ENCODE measurements around the gene FOXK1. TPM values are rescaled to one million over a fixed set of nuclear protein-coding genes. Genes with fewer than 3 reads are reported as not detected.
"Not testable (repeated sequence)": the region's sequence is repeated elsewhere in the genome, so short reads cannot be mapped to it uniquely, and the experiment has no call there.

Gene FOXK1
- total RNA-seq, 1 experiment from 2014 or later, result 20.8 TPM

DNA sequence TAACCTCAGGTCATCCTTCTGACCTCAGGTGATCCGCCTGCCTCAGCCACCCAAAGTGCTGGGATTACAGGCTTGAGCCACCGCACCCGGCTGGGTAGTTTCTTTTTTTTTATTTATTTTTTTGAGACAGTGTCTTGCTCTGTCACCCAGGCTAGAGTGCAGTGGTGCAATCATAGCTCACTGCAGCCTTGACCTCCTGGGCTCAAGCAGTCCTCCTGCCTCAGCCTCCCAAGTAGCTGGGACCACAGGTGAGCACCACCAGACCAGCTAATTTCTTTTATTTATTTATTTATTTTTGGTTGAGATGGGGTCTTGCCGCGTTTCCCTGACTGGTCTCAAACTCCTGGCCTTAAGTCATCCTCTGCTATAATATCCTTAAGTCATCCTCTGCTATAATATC is 10.5 kb downstream of the FOXK1 start:
- DNase-seq (ENCODE audit: low spot score); in situ Hi-C loops (cut with HindIII; ENCODE audit: low sequenced_read_pairs): not testable (repeated sequence)

DNA sequence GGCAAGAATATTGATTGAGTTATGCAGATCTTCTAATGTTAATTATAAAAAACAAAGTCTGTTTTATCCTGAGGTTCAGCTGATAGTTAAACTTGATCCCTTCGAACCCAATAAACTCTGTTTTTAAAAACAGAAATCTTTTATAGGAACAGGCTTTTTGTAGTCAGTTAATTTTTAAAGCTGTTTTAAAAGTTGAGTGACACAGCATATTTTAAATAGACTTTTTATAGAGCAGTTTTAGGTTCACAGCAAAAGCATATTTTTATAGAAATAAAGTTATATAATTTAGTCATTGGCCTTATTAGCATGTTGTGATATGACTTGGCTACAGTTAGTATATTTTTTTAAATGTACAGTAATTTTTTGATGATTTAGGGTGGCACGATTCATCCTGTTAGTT is 11.1 kb downstream of the FOXK1 start:
- DNase-seq (ENCODE audit: low spot score), result no peak
- in situ Hi-C loops (cut with HindIII; ENCODE audit: low sequenced_read_pairs), result no loop called here

- in situ Hi-C loops (cut with HindIII; ENCODE audit: low sequenced_read_pairs), result no loop called here
Measured at GRCh38 chr7:4693749-4694148, 11.7 kb downstream of the FOXK1 start.

GRCh38 chr7:4694305-4694704 is 12.2 kb downstream of the FOXK1 start:
- in situ Hi-C loops (cut with HindIII; ENCODE audit: low sequenced_read_pairs), result no loop called here
- DNase-seq (ENCODE audit: low spot score), result no peak

More at GRCh38 chr7:4693749-4694148, 11.7 kb downstream of the FOXK1 start:
- DNase-seq (ENCODE audit: low spot score), result no peak

DNA sequence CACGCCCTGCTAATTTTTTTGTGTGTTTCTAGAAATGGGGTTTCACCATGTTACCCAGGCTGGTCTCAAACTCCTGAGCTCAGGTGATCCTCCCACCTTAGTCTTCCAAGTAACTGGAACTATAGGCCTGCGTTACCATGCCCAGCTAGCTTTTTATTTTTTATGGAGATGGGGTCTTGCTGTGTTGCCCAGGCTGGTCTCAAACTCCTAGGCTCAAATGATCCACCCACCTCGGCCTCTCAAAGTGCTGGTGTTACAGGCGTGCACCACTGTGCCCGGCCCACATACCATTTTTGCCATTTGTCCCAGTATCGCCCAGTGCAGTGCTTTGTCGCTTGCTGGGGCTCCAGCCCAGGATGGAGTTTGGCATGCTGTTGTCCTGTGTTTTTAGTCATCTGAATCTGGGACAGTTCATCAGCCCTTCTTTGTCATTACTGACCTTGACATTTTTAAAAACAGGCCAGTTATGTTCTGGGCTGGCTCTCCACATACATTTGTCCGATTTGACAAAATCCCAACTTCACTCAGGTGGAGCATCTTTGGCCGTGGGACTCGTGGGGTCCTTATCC is 16.7 kb downstream of the FOXK1 start:
- no peak for DNase-seq (ENCODE audit: low spot score)
- in situ Hi-C loops (cut with HindIII; ENCODE audit: low sequenced_read_pairs), result no loop called here

GRCh38 chr7:4699841-4700240 is 17.7 kb downstream of the FOXK1 start:
- DNase-seq (ENCODE audit: low spot score), result no peak
- in situ Hi-C loops (cut with HindIII; ENCODE audit: low sequenced_read_pairs), result no loop called here

DNA sequence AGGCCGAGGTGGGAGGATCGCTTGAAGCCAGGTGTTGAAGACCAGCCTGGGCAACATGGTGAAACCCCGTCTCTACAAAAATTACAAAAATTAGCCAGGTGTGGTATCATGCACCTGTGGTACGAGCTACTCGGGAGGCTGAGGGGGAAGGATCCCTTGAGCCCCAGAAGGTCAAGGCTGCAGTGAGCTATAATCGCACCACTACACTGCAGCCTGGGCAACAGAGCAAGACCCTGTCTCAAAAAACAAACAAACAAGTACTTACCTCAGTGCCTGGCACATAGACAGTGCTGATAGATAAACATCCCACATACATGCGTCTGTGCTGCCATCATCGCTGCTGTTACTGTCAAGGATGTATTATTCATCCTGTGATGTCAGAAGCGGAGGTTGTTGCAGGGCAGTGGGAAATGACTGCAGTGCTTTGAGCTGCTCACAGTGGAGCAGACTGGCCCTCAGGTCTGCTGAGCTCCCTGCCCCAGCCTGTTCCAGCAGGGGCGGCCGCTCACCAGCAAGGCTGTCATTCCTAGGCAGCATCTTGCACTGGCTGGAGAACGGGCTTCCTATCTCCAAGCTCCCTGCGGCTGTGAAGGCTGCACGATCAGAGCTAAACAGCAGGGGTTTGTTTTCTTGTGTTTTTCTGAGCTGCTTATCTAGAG is 18.6 kb downstream of the FOXK1 start:
- in situ Hi-C loops (cut with HindIII; ENCODE audit: low sequenced_read_pairs), result no loop called here
- no peak for DNase-seq (ENCODE audit: low spot score)

GRCh38 chr7:4702961-4703512 is 20.9 kb downstream of the FOXK1 start:
- no peak for DNase-seq (ENCODE audit: low spot score)
- in situ Hi-C loops (cut with HindIII; ENCODE audit: low sequenced_read_pairs), result no loop called here

GRCh38 chr7:4703532-4703931 is 21.4 kb downstream of the FOXK1 start:
- in situ Hi-C loops (cut with HindIII; ENCODE audit: low sequenced_read_pairs), result no loop called here
- no peak for DNase-seq (ENCODE audit: low spot score)

DNA sequence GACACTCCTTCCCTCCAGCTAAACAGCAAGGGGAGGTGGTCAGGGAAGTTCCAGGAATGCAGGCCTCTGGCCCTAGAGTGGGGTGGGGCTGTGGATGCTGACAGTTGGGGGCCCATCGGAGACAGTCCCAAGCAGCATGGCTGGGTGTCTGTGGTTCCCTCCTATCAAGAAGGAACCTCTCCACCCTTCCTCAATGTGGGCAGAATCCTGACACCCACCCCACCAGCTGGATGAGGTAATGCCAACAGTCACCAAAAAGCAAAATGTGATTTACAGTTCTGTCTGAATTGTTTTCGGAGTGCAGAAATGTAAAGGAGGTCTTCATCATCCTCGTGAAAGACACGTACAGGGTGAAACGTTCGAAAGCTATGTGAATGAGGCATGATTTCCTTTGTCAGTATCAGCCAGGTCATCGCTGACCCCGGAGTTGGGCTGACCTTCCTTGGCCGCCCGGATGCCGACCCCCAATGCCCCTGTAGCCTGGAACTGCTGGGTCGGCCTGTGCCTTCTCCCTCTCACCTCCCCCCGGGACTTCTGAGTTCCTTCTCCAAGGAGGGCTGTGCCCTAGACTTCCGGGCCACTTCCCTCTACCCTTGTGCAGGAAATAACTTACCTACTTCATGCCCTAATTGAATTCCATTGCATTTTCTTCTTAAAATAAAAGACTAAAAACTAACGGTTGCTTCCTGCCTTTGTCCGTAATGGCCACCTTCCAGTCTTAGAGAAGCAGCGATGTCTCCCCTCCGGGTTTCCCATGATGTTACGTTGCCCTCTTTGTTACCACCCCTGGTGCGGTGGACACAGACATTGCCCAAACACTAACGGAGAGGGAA is 24.5 kb downstream of the FOXK1 start:
- in situ Hi-C loops (cut with HindIII; ENCODE audit: low sequenced_read_pairs), result no loop called here
- DNase-seq (ENCODE audit: low spot score), result no peak

DNA sequence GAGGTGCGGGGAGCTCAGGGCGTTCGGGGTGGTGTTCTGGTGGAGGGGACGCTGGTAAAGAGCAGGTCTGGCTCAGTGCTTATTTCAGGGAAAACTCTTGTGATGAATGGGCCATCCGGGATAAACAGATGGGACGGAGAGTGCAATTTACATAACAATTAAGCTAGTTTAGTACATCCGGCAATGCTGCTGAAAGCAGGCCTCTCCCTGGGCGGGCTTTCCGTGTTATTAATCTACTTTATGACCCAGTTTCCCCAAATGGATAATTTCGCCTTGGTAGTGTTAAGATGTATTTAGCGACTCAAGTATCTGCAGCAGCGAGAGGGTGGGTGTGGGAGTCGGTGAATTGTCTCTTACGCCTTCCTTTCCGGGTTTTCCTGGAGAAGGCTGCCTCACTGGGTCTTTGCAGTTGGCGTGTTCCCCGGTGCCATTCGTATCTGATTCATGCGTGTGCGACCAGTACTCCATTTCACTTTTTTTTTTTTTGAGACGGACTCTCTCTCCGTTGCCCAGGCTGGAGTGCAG is 25.2 kb downstream of the FOXK1 start:
- in situ Hi-C loops (cut with HindIII; ENCODE audit: low sequenced_read_pairs), result no loop called here
- DNase-seq (ENCODE audit: low spot score), result peak; percentile 62

- in situ Hi-C loops (cut with HindIII; ENCODE audit: low sequenced_read_pairs), result no loop called here
- no peak for DNase-seq (ENCODE audit: low spot score)
Measured at GRCh38 chr7:4707980-4708411, 25.9 kb downstream of the FOXK1 start.

DNA sequence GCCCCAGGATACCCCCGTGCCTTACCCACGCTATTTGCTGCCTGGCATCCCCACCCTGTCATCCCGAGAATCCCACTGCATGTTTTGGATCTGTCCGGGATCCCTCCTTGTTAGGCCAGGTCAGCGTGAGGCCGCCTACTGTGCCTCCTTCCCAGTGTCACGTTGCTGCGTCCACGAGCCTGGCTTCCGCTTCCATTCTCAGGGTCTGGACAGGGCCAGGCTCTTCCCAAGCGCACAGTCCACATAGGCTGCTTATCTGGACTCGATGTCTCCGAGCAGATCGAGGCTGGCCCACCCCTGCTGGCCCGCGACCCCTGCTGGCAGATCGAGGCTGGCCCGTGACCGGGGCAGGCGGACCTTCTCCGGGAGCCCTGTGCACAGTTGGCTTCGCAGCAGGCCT is 27.1 kb downstream of the FOXK1 start:
- DNase-seq (ENCODE audit: low spot score), result no peak
- in situ Hi-C loops (cut with HindIII; ENCODE audit: low sequenced_read_pairs), result no loop called here

GRCh38 chr7:4711093-4711492 is 29.0 kb downstream of the FOXK1 start:
- in situ Hi-C loops (cut with HindIII; ENCODE audit: low sequenced_read_pairs), result no loop called here

DNA sequence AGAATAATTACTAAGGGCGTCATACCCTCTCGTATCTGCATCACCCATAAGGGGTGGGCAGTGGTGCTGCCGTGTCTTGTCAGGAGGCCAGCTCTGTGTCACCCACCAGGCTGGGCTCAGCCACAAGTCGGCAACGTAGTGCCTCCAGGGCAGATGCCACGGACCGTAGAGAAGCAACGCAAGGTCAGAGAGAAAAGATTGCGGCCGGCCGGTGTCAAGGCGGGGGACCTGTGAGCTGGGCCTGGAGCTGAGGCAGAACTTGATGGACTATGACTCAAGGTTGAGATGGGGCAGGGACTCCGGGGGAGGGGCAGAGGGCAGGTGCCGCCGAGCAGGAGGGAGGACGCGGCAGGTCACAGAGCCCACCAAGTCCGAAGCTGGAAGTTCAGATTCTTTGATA is 29.5 kb downstream of the FOXK1 start:
- no peak for DNase-seq (ENCODE audit: low spot score)

More at GRCh38 chr7:4711093-4711492, 29.0 kb downstream of the FOXK1 start:
- no peak for DNase-seq (ENCODE audit: low spot score)

DNA sequence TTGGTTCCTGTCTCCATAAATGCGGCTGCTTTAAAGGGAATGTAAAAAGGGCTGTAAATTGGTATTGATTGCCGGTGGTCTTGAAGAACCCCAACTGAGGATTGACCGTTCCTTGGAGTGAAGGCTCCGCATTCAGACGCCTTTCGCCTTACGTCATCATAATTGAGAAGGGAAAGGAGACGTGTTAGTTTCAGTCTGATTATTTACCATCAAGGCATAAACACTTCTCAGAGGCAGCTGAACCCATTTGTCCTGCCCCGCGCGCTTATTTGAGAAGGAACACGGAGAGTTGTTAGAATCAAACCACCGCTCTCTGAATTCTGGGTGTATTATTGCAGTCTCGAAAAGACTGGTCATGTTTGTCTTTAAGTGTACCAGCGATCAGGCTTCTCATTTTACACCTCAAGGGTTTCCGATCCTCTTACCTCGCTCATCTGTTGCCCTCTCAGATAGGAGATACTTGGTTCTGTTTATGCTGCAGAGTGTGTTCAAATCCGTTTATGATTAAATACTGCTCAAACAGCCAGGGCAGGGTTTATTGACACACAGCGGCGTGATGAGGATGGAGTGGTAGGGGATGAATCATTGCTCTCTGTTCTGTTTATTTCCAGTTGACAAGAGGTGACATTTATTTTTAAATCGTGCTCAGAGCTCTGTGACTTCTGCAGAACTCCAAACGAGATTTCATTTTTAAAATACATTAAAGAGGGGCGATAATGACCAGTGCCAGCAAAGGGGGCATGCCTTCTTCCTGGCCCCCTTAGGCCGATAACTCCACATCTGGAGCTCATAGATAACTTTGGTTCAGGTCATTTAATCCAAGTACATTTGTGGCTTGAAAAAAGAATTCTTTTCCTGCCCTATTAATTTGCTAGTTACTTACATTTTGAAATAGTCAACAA is 30.4 kb downstream of the FOXK1 start:
- in situ Hi-C loops (cut with HindIII; ENCODE audit: low sequenced_read_pairs), result no loop called here
- DNase-seq (ENCODE audit: low spot score), result no peak

More for the DNA sequence above, 29.5 kb downstream of the FOXK1 start:
- in situ Hi-C loops (cut with HindIII; ENCODE audit: low sequenced_read_pairs), result no loop called here

DNA sequence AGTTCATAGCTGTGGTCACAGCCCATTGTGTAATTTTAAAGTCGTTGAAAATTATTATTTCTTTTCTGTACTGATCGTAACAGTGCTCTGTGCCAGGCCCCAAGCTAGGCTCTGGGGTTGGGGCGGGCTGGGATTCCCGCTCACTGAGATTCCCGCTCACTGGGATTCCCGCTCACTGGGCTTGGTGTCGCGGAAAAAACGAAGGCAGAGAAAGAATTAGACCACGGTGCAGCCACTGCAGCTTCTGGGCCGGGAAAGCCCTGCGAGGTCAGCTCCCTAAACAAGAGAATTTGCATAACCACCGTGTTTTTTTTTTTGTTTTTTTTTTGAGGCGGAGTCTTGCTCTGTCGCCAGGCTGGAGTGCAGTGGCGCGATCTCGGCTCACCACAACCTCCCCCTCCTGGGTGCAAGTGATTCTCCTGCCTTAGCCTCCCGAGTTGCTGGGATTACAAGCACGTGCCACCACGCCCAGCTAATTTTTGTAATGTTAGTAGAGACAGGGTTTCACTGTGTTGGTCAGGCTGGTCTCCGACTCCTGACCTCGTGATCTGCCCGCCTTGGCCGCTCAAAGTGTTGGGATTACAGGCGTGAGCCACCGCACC is 31.2 kb downstream of the FOXK1 start:
- no peak for DNase-seq (ENCODE audit: low spot score)
- in situ Hi-C loops (cut with HindIII; ENCODE audit: low sequenced_read_pairs), result no loop called here

DNA sequence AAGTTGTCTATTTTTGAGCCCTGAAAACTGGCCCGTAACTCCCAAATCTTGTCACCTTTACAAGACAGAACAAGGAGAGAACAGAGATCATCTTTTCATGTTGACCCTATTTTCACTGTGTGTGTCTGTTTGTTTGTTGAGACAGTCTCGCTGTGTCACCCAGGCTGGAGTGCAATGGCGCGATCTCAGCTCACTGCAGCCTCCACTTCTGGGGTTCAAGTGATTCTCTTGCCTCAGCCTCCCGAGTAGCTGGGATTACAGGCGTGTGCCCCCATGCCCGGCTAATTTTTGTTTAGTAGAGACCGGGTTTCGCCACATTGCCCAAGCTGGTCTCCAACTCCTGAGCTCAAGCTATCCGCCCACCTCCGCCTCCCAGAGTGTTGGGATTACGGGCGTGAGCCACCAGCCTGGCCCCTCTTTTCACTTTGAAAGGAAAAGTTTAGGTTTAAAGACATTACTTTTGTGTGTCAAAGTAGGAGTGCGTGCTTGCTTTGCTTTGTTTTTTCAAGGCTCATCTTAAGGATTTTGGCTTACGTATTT is 32.1 kb downstream of the FOXK1 start:
- in situ Hi-C loops (cut with HindIII; ENCODE audit: low sequenced_read_pairs), result no loop called here
- no peak for DNase-seq (ENCODE audit: low spot score)

Data from G401 (cell line).